Trophoblast cell (in vitro differentiated cells and primary cell): ENCODE data around the gene PAEP. TPM values are rescaled to one million over a fixed set of nuclear protein-coding genes. Genes with fewer than 3 reads are reported as not detected.

ENCODE experiments used
- DNase-seq, 2 donors: peaks; one replicate each; pipeline ENCODE4 v3.0.0-alpha.2; 2016
- H2AFZ ChIP-seq: 2 replicates; pipeline ENCODE4 v1.6.1; 2013; ENCODE audit warnings: low read length, moderate library complexity, mild to moderate bottlenecking; ENCODE audit not compliant: insufficient read depth, poor library complexity
- H2AK5ac ChIP-seq: 2 replicates; pipeline ENCODE4 v1.6.1; 2013; ENCODE audit warnings: mild to moderate bottlenecking, low read length
- H2BK120ac ChIP-seq: 2 replicates; pipeline ENCODE4 v1.6.1; 2013; ENCODE audit warnings: low read length, mild to moderate bottlenecking, moderate library complexity; ENCODE audit not compliant: insufficient read depth, poor library complexity
- H2BK12ac ChIP-seq: 2 replicates; pipeline ENCODE4 v1.6.1; 2013; ENCODE audit warnings: mild to moderate bottlenecking, low read length, moderate library complexity
- H2BK5ac ChIP-seq: 2 replicates; pipeline ENCODE4 v1.6.1; 2013; ENCODE audit warnings: low read length, low read depth, moderate library complexity, mild to moderate bottlenecking; ENCODE audit not compliant: poor library complexity
- H3K14ac ChIP-seq: 2 replicates; pipeline ENCODE4 v1.6.1; 2013; ENCODE audit warnings: mild to moderate bottlenecking, low read length
- H3K18ac ChIP-seq: 2 replicates; pipeline ENCODE4 v1.6.1; 2013; ENCODE audit warnings: mild to moderate bottlenecking, low read length
- H3K23ac ChIP-seq: 2 replicates; pipeline ENCODE4 v1.6.1; 2013; ENCODE audit warnings: low read length
- H3K27ac ChIP-seq: 2 replicates; pipeline ENCODE4 v1.5.1; 2013; ENCODE audit warnings: low read depth, mild to moderate bottlenecking, inconsistent platforms, low read length, moderate library complexity
- H3K27me3 ChIP-seq: 2 replicates; pipeline ENCODE4 v1.6.1; 2013; ENCODE audit warnings: inconsistent platforms, mild to moderate bottlenecking, low read length, moderate library complexity; ENCODE audit not compliant: insufficient read depth
- H3K36me3 ChIP-seq, 2 experiments: 1 replicate in 1 of 2; 2 replicates in 1 of 2; pipeline ENCODE4 v1.6.1; 2013; ENCODE audit warnings: low read length in 2 of 2, mild to moderate bottlenecking in 2 of 2, moderate library complexity in 1 of 2; ENCODE audit not compliant: insufficient read depth in 2 of 2, control insufficient read depth in 1 of 2
- H3K4ac ChIP-seq: 2 replicates; pipeline ENCODE4 v1.6.1; 2013; ENCODE audit warnings: low read depth, mild to moderate bottlenecking, low read length, moderate library complexity
- H3K4me1 ChIP-seq, 2 experiments: 1 replicate in 1 of 2; 2 replicates in 1 of 2; pipeline ENCODE4 v1.6.1; 2013; ENCODE audit warnings: low read length in 2 of 2, mild to moderate bottlenecking in 2 of 2, moderate library complexity in 1 of 2; ENCODE audit not compliant: insufficient read depth in 2 of 2, control insufficient read depth in 1 of 2
- H3K4me2 ChIP-seq: 2 replicates; pipeline ENCODE4 v1.6.1; 2013; ENCODE audit warnings: inconsistent platforms, mild to moderate bottlenecking, low read length, moderate library complexity
- H3K4me3 ChIP-seq: 2 replicates; pipeline ENCODE4 v1.5.1; 2013; ENCODE audit warnings: mild to moderate bottlenecking, low read depth, low read length, inconsistent platforms
- H3K79me1 ChIP-seq: one replicate; pipeline ENCODE4 v1.6.1; 2013; ENCODE audit warnings: low read length
- H3K79me2 ChIP-seq: 2 replicates; pipeline ENCODE4 v1.6.1; 2013; ENCODE audit warnings: low read length, mild to moderate bottlenecking; ENCODE audit not compliant: control insufficient read depth, insufficient read depth, poor library complexity
- H3K9ac ChIP-seq: 2 replicates; pipeline ENCODE4 v1.6.1; 2013; ENCODE audit warnings: mild to moderate bottlenecking, low read length
- H3K9me3 ChIP-seq: 2 replicates; pipeline ENCODE4 v1.6.1; 2013; ENCODE audit warnings: low read depth, mild to moderate bottlenecking, control low read depth, inconsistent platforms, low read length; ENCODE audit not compliant: insufficient read depth
- H4K12ac ChIP-seq: 2 replicates; pipeline ENCODE4 v1.6.1; 2013; ENCODE audit warnings: low read depth, mild to moderate bottlenecking, low read length, moderate library complexity
- H4K8ac ChIP-seq: 2 replicates; pipeline ENCODE4 v1.6.1; 2013; ENCODE audit warnings: low read depth, mild to moderate bottlenecking, low read length, moderate library complexity
- H4K91ac ChIP-seq: one replicate; pipeline ENCODE4 v1.6.1; 2013; ENCODE audit warnings: low read depth, mild to moderate bottlenecking, low read length, moderate library complexity
- WGBS: extraction: QIAGEN DNeasy Blood & Tissue Kit; methylation state at CpG from one replicate; pipeline ENCODE4 v1.1.7; 2013; ENCODE audit warnings: missing lambda C conversion rate; ENCODE audit not compliant: insufficient read length, insufficient coverage; ENCODE audit errors: extremely low coverage; 5-methylcytosine and 5-hydroxymethylcytosine counted together
- polyA plus RNA-seq: library from polyadenylated mRNA; stranded (reverse); fragments of 200-250 nt; gene quantifications from 2 replicates; pipeline ENCODE4 v1.2.3, GENCODE V29; 2013

Gene PAEP
- polyA plus RNA-seq, result 4.9 and 5.6 TPM in 2 replicates

- H3K18ac ChIP-seq, result no peak within 1 kb of the TSS
- peaks cover 10% of the 10 kb centered on the region for H3K79me1 ChIP-seq
- H3K4me3 ChIP-seq, result no peak within 1 kb of the TSS
- H4K8ac ChIP-seq, result no peak within 1 kb of the TSS
- H2BK5ac ChIP-seq, result peak within 1 kb of the TSS; percentile 50
- H3K4me1 ChIP-seq, result peaks cover 12 to 16% of the 10 kb centered on the region in 2 experiments
- no peaks in the 10 kb centered on the region for H3K36me3 ChIP-seq
- H3K14ac ChIP-seq, result peak within 1 kb of the TSS; percentile 29
- no peak within 1 kb of the TSS for H4K12ac ChIP-seq
- peak within 1 kb of the TSS; percentile 12 for H3K27ac ChIP-seq
- no peak within 1 kb of the TSS for H3K9ac ChIP-seq
- H3K4ac ChIP-seq, result no peak within 1 kb of the TSS
- DNase-seq, result no peak
- H3K27me3 ChIP-seq, result no peaks in the 10 kb centered on the region
- peak within 1 kb of the TSS; percentile 8 for H2BK120ac ChIP-seq
- peak within 1 kb of the TSS; percentile 42 for H2AK5ac ChIP-seq
- H3K23ac ChIP-seq, result no peak within 1 kb of the TSS
- no CpG with 5 or more reads among the region's 20 CpGs for WGBS
- peak within 1 kb of the TSS; percentile 27 for H2AFZ ChIP-seq
- H3K4me2 ChIP-seq, result peak within 1 kb of the TSS; percentile 13
- peaks cover 3% of the 10 kb centered on the region for H3K79me2 ChIP-seq
- peaks cover 2% of the 10 kb centered on the region for H3K9me3 ChIP-seq
- H4K91ac ChIP-seq, result peak within 1 kb of the TSS; percentile 71
- H2BK12ac ChIP-seq, result peak within 1 kb of the TSS; percentile 59
Observed at GRCh38 chr9:135561391-135562234, at the start of gene PAEP. Gene PAEP, plus strand, starts transcription at chr9:135561756.

GRCh38 chr9:135512241-135512603 is 49.3 kb upstream of the PAEP start:
- H4K12ac ChIP-seq, result no peak overlapping the region
- H3K4me1 ChIP-seq, result no peaks in the 10 kb centered on the region
- H2BK5ac ChIP-seq, result no peak overlapping the region
- H3K27me3 ChIP-seq, result no peaks in the 10 kb centered on the region
- no peak overlapping the region for H3K18ac ChIP-seq
- DNase-seq, result no peak
- no CpG with 5 or more reads among the region's 10 CpGs for WGBS
- H3K9ac ChIP-seq, result no peak overlapping the region
- no peaks in the 10 kb centered on the region for H3K79me2 ChIP-seq
- H3K4me3 ChIP-seq, result no peak overlapping the region
- no peak overlapping the region for H3K4ac ChIP-seq
- no peak overlapping the region for H3K4me2 ChIP-seq
- H3K23ac ChIP-seq, result no peak overlapping the region
- no peak overlapping the region for H2AK5ac ChIP-seq
- no peak overlapping the region for H2BK12ac ChIP-seq
- no peak overlapping the region for H4K8ac ChIP-seq
- H3K27ac ChIP-seq, result no peak overlapping the region
- no peak overlapping the region for H2BK120ac ChIP-seq
- no peaks in the 10 kb centered on the region for H3K36me3 ChIP-seq
- H3K79me1 ChIP-seq, result no peaks in the 10 kb centered on the region
- H2AFZ ChIP-seq, result no peak overlapping the region
- no peak overlapping the region for H4K91ac ChIP-seq
- H3K9me3 ChIP-seq, result peaks cover 2% of the 10 kb centered on the region
- H3K14ac ChIP-seq, result no peak overlapping the region

- no peak overlapping the region for H2BK5ac ChIP-seq
- no peak overlapping the region for H4K8ac ChIP-seq
- H3K79me2 ChIP-seq, result no peaks in the 10 kb centered on the region
- H3K4me3 ChIP-seq, result no peak overlapping the region
- H2AFZ ChIP-seq, result no peak overlapping the region
- H2BK120ac ChIP-seq, result no peak overlapping the region
- no peak for DNase-seq
- H4K91ac ChIP-seq, result no peak overlapping the region
- H3K36me3 ChIP-seq, result no peaks in the 10 kb centered on the region
- no peak overlapping the region for H3K23ac ChIP-seq
- H2BK12ac ChIP-seq, result no peak overlapping the region
- H3K27me3 ChIP-seq, result no peaks in the 10 kb centered on the region
- no peak overlapping the region for H3K18ac ChIP-seq
- no peak overlapping the region for H3K14ac ChIP-seq
- no peak overlapping the region for H3K27ac ChIP-seq
- no peak overlapping the region for H3K4ac ChIP-seq
- H3K79me1 ChIP-seq, result no peaks in the 10 kb centered on the region
- no peaks in the 10 kb centered on the region for H3K4me1 ChIP-seq
- no peak overlapping the region for H3K4me2 ChIP-seq
- H4K12ac ChIP-seq, result no peak overlapping the region
- H3K9ac ChIP-seq, result no peak overlapping the region
- H2AK5ac ChIP-seq, result no peak overlapping the region
- peaks cover 2% of the 10 kb centered on the region for H3K9me3 ChIP-seq
- WGBS, result no CpG with 5 or more reads among the region's 7 CpGs
Observed at GRCh38 chr9:135512904-135513303, 48.7 kb upstream of the PAEP start.

- DNase-seq, result no peak
- no peaks in the 10 kb centered on the region for H3K27me3 ChIP-seq
- H3K23ac ChIP-seq, result no peak overlapping the region
- H3K18ac ChIP-seq, result no peak overlapping the region
- no peak overlapping the region for H2AFZ ChIP-seq
- H3K4me3 ChIP-seq, result no peak overlapping the region
- no peaks in the 10 kb centered on the region for H3K4me1 ChIP-seq
- no peak overlapping the region for H3K27ac ChIP-seq
- no peak overlapping the region for H2BK12ac ChIP-seq
- H3K4me2 ChIP-seq, result no peak overlapping the region
- H3K4ac ChIP-seq, result no peak overlapping the region
- H4K8ac ChIP-seq, result no peak overlapping the region
- peaks cover 2% of the 10 kb centered on the region for H3K9me3 ChIP-seq
- no peak overlapping the region for H4K91ac ChIP-seq
- H3K36me3 ChIP-seq, result no peaks in the 10 kb centered on the region
- no peak overlapping the region for H4K12ac ChIP-seq
- no peak overlapping the region for H2BK5ac ChIP-seq
- no peaks in the 10 kb centered on the region for H3K79me2 ChIP-seq
- H3K14ac ChIP-seq, result no peak overlapping the region
- H2BK120ac ChIP-seq, result no peak overlapping the region
- H3K9ac ChIP-seq, result no peak overlapping the region
- no peak overlapping the region for H2AK5ac ChIP-seq
- no CpG with 5 or more reads among the region's 19 CpGs for WGBS
- H3K79me1 ChIP-seq, result no peaks in the 10 kb centered on the region
Observed at GRCh38 chr9:135513351-135513846, 48.2 kb upstream of the PAEP start.
